ENCODE measurements around the gene PTPRD. TPM values are rescaled to one million over a fixed set of nuclear protein-coding genes. Genes with fewer than 3 reads are reported as not detected.

The PTPRD gene
- total and polyA plus RNA-seq, 2 donors from 2014 or later, result 6.4 to 78.9 TPM

GRCh38 chr9:9621355-9621940, 991.4 kb downstream of the PTPRD start:
- H3K36me3 ChIP-seq (ENCODE audit: control insufficient read depth in 2 of 3, insufficient read depth in 3 of 3, low read length in 3 of 3), result no peaks in the 10 kb centered on the region
- intact Hi-C loops (cut with DNase I), result no loop called here
- no peak for FAIRE-seq
- H3K27ac ChIP-seq (ENCODE audit: low read depth in 2 of 2, low read length in 2 of 2), result no peak overlapping the region
- H3K4me1 ChIP-seq (ENCODE audit: control insufficient read depth in 2 of 3, insufficient read depth in 2 of 3, low read depth in 1 of 3, low read length in 3 of 3), result no peaks in the 10 kb centered on the region
- DNase-seq, result no peak
- H3K9ac ChIP-seq (ENCODE audit: low read length in 3 of 3), result no peak overlapping the region
- H3K4me3 ChIP-seq (ENCODE audit: low read length in 3 of 3), result no peak overlapping the region
- no peaks in the 10 kb centered on the region for H3K9me3 ChIP-seq (ENCODE audit: control insufficient read depth in 2 of 3, insufficient read depth in 1 of 3, low read length in 3 of 3)
- no peak for TF ChIP-seq CTCF (IDR thresholded peaks at IDR 0.05; ENCODE audit: borderline replicate concordance, extremely low read depth, insufficient read depth)
- no peaks in the 10 kb centered on the region for H3K27me3 ChIP-seq (ENCODE audit: control insufficient read depth, insufficient read depth, low read length)

- no peaks in the 10 kb centered on the region for H3K36me3 ChIP-seq (ENCODE audit: control insufficient read depth in 2 of 3, insufficient read depth in 3 of 3, low read length in 3 of 3)
- no peaks in the 10 kb centered on the region for H3K4me1 ChIP-seq (ENCODE audit: control insufficient read depth in 2 of 3, insufficient read depth in 2 of 3, low read depth in 1 of 3, low read length in 3 of 3)
- H3K9me3 ChIP-seq (ENCODE audit: control insufficient read depth in 2 of 3, insufficient read depth in 1 of 3, low read length in 3 of 3), result no peaks in the 10 kb centered on the region
- no peak overlapping the region for H3K27ac ChIP-seq (ENCODE audit: low read depth in 2 of 2, low read length in 2 of 2)
- FAIRE-seq, result no peak
- no peak overlapping the region for H3K4me3 ChIP-seq (ENCODE audit: low read length in 3 of 3)
- H3K27me3 ChIP-seq (ENCODE audit: control insufficient read depth, insufficient read depth, low read length), result no peaks in the 10 kb centered on the region
- intact Hi-C loops (cut with DNase I), result no loop called here
- DNase-seq, result no peak
- no peak for TF ChIP-seq CTCF (IDR thresholded peaks at IDR 0.05; ENCODE audit: borderline replicate concordance, extremely low read depth, insufficient read depth)
- no peak overlapping the region for H3K9ac ChIP-seq (ENCODE audit: low read length in 3 of 3)
Measured at GRCh38 chr9:9620736-9621135, 992.1 kb downstream of the PTPRD start.

- Histone ChIP-seq H3K4me1 (ENCODE audit: control insufficient read depth in 2 of 3, insufficient read depth in 2 of 3, low read depth in 1 of 3, low read length in 3 of 3) (no peaks in the 10 kb centered on the region), H3K9ac (ENCODE audit: low read length in 3 of 3) (no peak overlapping the region), H3K27ac (ENCODE audit: low read depth in 2 of 2, low read length in 2 of 2) (no peak overlapping the region), H3K27me3 (ENCODE audit: control insufficient read depth, insufficient read depth, low read length) (no peaks in the 10 kb centered on the region), H3K36me3 (ENCODE audit: control insufficient read depth in 2 of 3, insufficient read depth in 3 of 3, low read length in 3 of 3) (no peaks in the 10 kb centered on the region), H3K9me3 (ENCODE audit: control insufficient read depth in 2 of 3, insufficient read depth in 1 of 3, low read length in 3 of 3) (no peaks in the 10 kb centered on the region), H3K4me3 (ENCODE audit: low read length in 3 of 3) (no peak overlapping the region)
- TF ChIP-seq CTCF (IDR thresholded peaks at IDR 0.05; ENCODE audit: borderline replicate concordance, extremely low read depth, insufficient read depth), result no peak
- FAIRE-seq (no peak), DNase-seq (peak in 1 of 5 donors; percentile 37)
- intact Hi-C loops (cut with DNase I), result no loop called here
Measured at GRCh38 chr9:9615086-9615485, 997.7 kb downstream of the PTPRD start.

- intact Hi-C loops (cut with DNase I), result no loop called here
- Histone ChIP-seq H3K4me3 (ENCODE audit: low read length in 3 of 3) (no peak overlapping the region), H3K4me1 (ENCODE audit: control insufficient read depth in 2 of 3, insufficient read depth in 2 of 3, low read depth in 1 of 3, low read length in 3 of 3) (no peaks in the 10 kb centered on the region), H3K27me3 (ENCODE audit: control insufficient read depth, insufficient read depth, low read length) (no peaks in the 10 kb centered on the region), H3K9ac (ENCODE audit: low read length in 3 of 3) (no peak overlapping the region), H3K27ac (ENCODE audit: low read depth in 2 of 2, low read length in 2 of 2) (no peak overlapping the region), H3K36me3 (ENCODE audit: control insufficient read depth in 2 of 3, insufficient read depth in 3 of 3, low read length in 3 of 3) (no peaks in the 10 kb centered on the region), H3K9me3 (ENCODE audit: control insufficient read depth in 2 of 3, insufficient read depth in 1 of 3, low read length in 3 of 3) (no peaks in the 10 kb centered on the region)
- no peak for FAIRE-seq
- no peak for DNase-seq
- no peak for TF ChIP-seq CTCF (IDR thresholded peaks at IDR 0.05; ENCODE audit: borderline replicate concordance, extremely low read depth, insufficient read depth)
Measured at GRCh38 chr9:9614607-9615006, 998.2 kb downstream of the PTPRD start.

All from kidney (tissue), 14 donors.